Measurements from ENCODE around the gene DRD4. TPM values are rescaled to one million over a fixed set of nuclear protein-coding genes. Genes with fewer than 3 reads are reported as not detected.
A peak's percentile ranks its signal among the peaks of the same experiment; 100 is the strongest.
"Not testable (repeated sequence)": the region's sequence is repeated elsewhere in the genome, so short reads cannot be mapped to it uniquely, and the experiment has no call there.

DRD4 gene
- polyA plus RNA-seq, 3 donors: 0.13 TPM; not detected in 2

- H3K27me3 Mint-ChIP-seq (ENCODE audit: low read depth in 3 of 3): no peaks in the 10 kb centered on the region
- peaks cover 0 to 12% (median 4%) of the 10 kb centered on the region in 7 donors for H3K9me3 Mint-ChIP-seq
- peaks cover 35 to 79% of the 10 kb centered on the region in 2 donors for H3K36me3 Mint-ChIP-seq
- WGBS (ENCODE audit: insufficient coverage): 98% methylated on average over 6 of the region's 10 CpGs
- H3K36me3 ChIP-seq (replicated peaks in 1 of 2; ENCODE audit: control insufficient read depth in 1 of 2, insufficient read depth in 2 of 2, low read length in 2 of 2): peaks cover 17 to 57% of the 10 kb centered on the region in 2 donors
- no peak overlapping the region for H3K27ac ChIP-seq (ENCODE audit: low read depth in 1 of 2, low read length in 2 of 2)
- H3K79me2 ChIP-seq (ENCODE audit: insufficient read depth, low read length): no peaks in the 10 kb centered on the region
- no peak overlapping the region for H3K4me3 ChIP-seq (replicated peaks in 1 of 3; ENCODE audit: low read depth in 2 of 3, low read length in 3 of 3)
- H2AFZ ChIP-seq (ENCODE audit: insufficient read depth, low read depth, low read length, poor library complexity, severe bottlenecking): no peak overlapping the region
- H3K4me2 ChIP-seq (replicated peaks; ENCODE audit: extremely low read depth, low read length, poor library complexity, severe bottlenecking): no peak overlapping the region
- H4K20me1 ChIP-seq (ENCODE audit: insufficient read depth, low read length): no peaks in the 10 kb centered on the region
- no peak overlapping the region for H3K4me3 Mint-ChIP-seq
- TF ChIP-seq CTCF (IDR thresholded peaks at IDR 0.05): no peak
- H3K9me3 ChIP-seq (replicated peaks in 1 of 2; ENCODE audit: control insufficient read depth in 1 of 2, insufficient read depth in 1 of 2, low read length in 2 of 2): peaks cover 0 to 6% of the 10 kb centered on the region in 2 donors
- no peak overlapping the region for H3K27ac Mint-ChIP-seq
- intact Hi-C loops (cut with micrococcal nuclease): no loop called here
- H3K9ac ChIP-seq (ENCODE audit: insufficient read depth, low read length, poor library complexity, severe bottlenecking): no peak overlapping the region
- H3K4me1 ChIP-seq (ENCODE audit: control insufficient read depth in 1 of 2, insufficient read depth in 2 of 2, low read length in 2 of 2): no peaks in the 10 kb centered on the region
- H3K27me3 ChIP-seq (ENCODE audit: control insufficient read depth in 2 of 2, insufficient read depth in 2 of 2, low read length in 2 of 2): no peaks in the 10 kb centered on the region
- DNase-seq: no peak
- no peaks in the 10 kb centered on the region for H3K4me1 Mint-ChIP-seq
Observed at GRCh38 chr11:650482-650881, 13.4 kb downstream of the DRD4 start.

- Mint-ChIP-seq H3K36me3 (peaks cover 34 to 79% of the 10 kb centered on the region in 2 donors), H3K9me3 (peaks cover 0 to 12% (median 4%) of the 10 kb centered on the region in 7 donors), H3K27ac (peak overlapping the region in 4 of 7 donors; percentile 55 to 72 (median 64))
- intact Hi-C loops (cut with micrococcal nuclease); H3K4me3 Mint-ChIP-seq; H3K4me1 Mint-ChIP-seq; H3K9me3 ChIP-seq (replicated peaks in 1 of 2; ENCODE audit: control insufficient read depth in 1 of 2, insufficient read depth in 1 of 2, low read length in 2 of 2); H3K4me1 ChIP-seq (ENCODE audit: control insufficient read depth in 1 of 2, insufficient read depth in 2 of 2, low read length in 2 of 2); H3K79me2 ChIP-seq (ENCODE audit: insufficient read depth, low read length); H3K4me2 ChIP-seq (replicated peaks; ENCODE audit: extremely low read depth, low read length, poor library complexity, severe bottlenecking); H2AFZ ChIP-seq (ENCODE audit: insufficient read depth, low read depth, low read length, poor library complexity, severe bottlenecking); H3K27me3 Mint-ChIP-seq (ENCODE audit: low read depth in 3 of 3); H3K27me3 ChIP-seq (ENCODE audit: control insufficient read depth in 2 of 2, insufficient read depth in 2 of 2, low read length in 2 of 2); H3K9ac ChIP-seq (ENCODE audit: insufficient read depth, low read length, poor library complexity, severe bottlenecking); H3K4me3 ChIP-seq (replicated peaks in 1 of 3; ENCODE audit: low read depth in 2 of 3, low read length in 3 of 3); H4K20me1 ChIP-seq (ENCODE audit: insufficient read depth, low read length): not testable (repeated sequence)
- DNase-seq: peak; percentile 18 to 38 (median 34)
- peaks cover 25 to 57% of the 10 kb centered on the region in 2 donors for H3K36me3 ChIP-seq (replicated peaks in 1 of 2; ENCODE audit: control insufficient read depth in 1 of 2, insufficient read depth in 2 of 2, low read length in 2 of 2)
- H3K27ac ChIP-seq (ENCODE audit: low read depth in 1 of 2, low read length in 2 of 2): peak overlapping the region; percentile 27
- WGBS (ENCODE audit: insufficient coverage): 32% methylated on average over 10 of the region's 14 CpGs
Observed at GRCh38 chr11:653136-653535, 16.1 kb downstream of the DRD4 start.
